Stimulated activated naive CD4-positive, alpha-beta T cell treated with Interleukin-2 at 50 U/mL for 16 hours (primary cell): ENCODE data around the gene VAMP1.
"Not testable (repeated sequence)": the region's sequence is repeated elsewhere in the genome, so short reads cannot be mapped to it uniquely, and the experiment has no call there.

ENCODE experiments used
- DNase-seq: peaks from one replicate; lab custom pipeline; 2025; lab: John Stamatoyannopoulos, UW

Gene VAMP1, protein sequence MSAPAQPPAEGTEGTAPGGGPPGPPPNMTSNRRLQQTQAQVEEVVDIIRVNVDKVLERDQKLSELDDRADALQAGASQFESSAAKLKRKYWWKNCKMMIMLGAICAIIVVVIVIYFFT

DNA sequence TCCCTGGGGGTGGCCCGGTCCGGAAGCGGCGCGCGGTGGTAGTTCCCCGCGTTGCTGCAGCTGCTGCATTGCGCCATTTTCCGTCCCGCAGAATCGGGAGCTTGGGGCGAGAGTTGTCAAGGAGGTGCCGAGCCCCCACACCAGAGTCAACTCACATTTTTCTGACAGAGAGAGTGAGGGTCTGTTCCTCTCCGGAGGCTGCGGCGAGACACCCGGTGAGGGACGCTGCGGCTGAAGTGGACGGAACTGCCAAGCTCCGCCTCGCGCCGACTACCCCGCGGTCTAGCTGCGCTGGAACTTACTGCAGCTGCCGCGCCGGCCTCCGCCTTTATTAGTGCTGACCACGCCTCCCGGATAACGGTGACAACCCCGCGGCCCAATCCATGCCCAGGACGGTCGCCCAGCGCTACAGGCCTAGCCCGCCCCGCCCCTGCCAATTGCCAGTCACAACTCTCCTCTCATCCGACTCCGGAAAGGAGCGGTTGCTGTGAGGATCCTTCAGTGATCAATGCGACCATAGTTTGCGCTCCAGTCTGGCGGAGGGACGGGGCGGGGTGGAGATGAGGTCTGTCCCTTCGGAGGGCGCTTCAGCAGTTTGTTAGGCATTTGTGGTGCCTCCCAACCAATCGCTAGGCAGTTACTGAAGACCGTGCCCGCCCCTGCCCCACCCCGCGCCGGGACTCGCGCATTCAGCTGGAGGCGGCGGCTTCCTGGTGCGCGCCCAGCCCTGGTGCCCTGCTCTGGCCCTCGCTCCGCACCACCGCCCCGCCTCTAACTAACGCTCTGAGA is at the start of gene VAMP1:
TSS of gene VAMP1 (minus strand) at position 303 of the 789 bp plus-strand sequence. CDS start at position 157, 146 bp downstream.
- peak; percentile 98 for DNase-seq

DNA sequence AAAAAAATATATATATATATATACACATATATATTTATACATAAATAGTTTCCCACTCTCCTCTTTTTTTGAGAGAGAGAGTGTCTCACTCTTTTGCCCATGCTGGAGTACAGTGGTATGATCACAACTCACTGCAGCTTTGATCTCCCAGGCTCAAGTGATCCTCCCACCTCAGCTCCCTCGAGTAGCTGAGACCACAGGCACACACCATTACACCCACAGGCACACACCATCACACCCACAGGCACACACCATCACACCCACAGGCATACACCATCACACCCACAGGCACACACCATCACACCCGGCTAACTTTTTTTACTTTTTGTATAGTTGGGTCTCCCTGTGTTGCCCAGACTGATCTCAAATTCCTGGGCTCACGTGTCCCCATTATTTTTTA is 49.7 kb upstream of the VAMP1 start:
- DNase-seq: no peak

DNA sequence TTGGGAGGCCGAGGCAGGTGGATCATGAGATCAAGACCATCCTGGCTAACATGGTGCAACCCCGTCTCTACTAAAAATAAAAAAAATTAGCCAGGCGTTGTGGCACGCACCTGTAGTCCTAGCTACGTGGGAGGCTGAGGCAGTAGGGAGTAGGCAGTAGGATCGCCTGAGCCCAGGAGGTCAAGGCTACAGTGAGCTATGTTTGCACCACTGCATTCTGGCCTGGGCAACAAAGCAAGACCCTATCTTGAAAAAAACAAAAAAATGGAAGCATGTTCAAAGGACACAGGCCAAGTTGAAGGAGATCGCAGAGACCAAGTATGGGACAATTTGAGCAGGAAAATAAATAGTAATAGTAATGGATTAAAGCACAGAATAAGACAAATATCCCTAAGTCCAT is 37.6 kb upstream of the VAMP1 start:
- DNase-seq: no peak

DNA sequence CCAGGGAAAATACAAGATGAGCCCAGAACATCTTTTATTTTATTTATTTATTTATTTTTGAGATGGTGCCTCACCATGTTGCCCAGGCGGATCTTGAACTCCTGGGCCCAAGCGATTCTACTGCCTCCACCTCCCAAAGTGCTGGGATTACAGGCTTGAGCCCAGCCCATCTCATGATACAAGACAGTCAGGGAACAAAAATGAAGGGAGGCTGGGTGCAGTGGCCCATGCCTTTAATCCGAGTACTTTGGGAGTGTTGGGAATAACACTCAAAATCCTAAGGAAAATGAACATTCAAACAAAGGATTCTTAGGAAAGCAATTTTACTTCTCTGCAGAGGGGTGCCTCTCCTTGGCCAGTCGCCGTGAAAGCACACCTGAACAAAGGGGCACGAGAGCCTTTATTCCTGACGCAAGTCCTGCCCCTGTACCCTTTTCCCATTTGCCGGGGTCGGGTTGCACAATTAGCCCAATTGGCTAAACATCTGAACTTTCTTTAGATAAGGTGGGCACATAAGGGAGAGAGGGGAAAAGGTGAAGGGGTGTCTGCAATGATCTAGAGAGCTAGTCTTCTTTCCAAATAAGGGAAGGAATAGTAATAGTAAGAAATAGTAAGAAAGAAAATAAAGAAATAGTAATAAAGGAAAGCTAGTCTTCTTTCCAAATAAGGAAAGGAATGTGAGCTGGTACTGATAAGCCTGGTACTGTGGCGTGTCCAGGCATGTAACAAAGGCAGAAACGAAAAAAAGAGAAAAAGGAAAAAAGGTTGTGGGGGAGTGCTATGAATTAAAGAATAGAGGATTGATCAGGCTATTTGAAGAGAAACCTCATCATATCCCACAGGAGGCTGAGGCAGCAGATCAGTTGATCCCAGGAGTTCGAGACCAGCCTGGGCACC is 36.9 kb upstream of the VAMP1 start:
- no peak for DNase-seq

DNA sequence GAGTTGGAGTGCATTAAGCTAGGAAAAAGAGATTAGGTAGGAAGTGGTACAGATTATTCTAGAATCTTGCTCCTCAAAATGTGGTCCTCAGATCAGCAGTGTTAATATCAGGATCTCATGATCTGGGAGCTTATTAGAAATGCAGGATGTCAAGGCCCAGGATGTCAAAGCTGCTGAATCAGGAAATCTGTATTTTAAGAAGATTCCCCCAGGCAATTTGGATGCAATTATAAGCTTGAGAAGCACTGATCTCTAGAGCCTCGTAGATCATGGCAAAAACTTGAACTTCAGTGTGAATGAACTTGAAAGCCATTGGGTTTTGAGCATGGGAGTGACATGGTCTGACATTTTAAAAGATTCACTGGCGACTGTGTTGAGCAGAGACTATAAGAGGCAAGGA is 30.0 kb upstream of the VAMP1 start:
- DNase-seq: no peak

DNA sequence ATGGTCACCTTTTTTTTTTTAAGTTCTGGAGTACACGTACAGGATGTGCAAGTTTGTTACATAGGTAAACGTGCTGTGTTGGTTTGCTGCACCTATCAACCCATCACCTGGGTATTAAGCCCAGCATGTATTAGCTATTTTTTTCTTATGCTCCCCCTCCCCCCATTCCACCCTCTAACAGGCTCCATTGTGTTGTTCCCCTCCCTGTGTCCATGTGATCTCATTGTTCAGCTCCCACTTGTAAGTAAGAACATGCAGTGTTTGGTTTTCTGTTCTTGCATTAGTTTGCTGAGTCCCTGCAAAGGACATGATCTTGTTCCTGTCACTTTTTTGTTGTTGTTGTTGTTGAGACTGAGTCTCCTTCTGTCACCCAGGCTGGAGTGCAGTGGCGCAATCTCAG is 26.8 kb upstream of the VAMP1 start:
- DNase-seq: not testable (repeated sequence)

DNA sequence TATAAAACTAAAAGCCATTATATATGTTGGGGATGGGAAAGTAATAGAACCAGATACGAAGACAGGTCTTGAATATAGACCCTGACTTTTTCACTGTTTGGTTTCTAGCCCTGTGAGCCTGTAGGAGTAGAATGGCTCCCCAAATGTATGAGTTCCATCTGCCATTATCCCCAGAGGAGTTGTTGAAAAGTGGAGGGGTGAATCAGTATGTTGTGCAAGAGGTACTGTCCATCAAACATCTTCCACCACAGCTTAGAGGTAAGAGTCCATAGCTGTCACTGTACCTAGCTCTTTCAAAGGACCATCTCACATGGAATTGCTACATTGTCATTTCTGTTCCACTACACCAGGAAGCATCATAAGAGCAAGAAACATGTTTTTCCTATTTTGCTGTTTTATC is 24.5 kb upstream of the VAMP1 start:
- DNase-seq: no peak

DNA sequence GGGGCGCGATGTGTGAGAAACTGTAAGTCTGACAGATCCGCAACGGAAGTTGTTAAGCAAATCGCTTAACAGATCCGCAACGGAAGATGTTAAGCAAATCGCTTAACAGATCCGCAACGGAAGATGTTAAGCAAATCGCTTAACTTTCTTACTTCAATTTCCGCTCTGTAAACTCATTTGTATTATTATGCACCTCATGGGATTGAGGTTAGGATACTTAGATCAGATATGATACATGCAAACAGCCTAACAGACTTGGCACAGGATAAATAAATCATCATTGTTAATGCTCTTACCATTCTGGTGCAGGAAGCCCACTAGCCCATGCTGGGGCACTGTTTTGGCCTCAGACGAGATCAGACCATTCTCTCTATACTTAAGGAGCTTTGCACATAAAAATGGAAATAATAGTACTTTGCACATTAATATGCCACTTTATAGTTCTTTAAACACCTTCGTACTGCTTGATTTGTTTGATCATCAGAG is 23.8 kb upstream of the VAMP1 start:
- DNase-seq: no peak

DNA sequence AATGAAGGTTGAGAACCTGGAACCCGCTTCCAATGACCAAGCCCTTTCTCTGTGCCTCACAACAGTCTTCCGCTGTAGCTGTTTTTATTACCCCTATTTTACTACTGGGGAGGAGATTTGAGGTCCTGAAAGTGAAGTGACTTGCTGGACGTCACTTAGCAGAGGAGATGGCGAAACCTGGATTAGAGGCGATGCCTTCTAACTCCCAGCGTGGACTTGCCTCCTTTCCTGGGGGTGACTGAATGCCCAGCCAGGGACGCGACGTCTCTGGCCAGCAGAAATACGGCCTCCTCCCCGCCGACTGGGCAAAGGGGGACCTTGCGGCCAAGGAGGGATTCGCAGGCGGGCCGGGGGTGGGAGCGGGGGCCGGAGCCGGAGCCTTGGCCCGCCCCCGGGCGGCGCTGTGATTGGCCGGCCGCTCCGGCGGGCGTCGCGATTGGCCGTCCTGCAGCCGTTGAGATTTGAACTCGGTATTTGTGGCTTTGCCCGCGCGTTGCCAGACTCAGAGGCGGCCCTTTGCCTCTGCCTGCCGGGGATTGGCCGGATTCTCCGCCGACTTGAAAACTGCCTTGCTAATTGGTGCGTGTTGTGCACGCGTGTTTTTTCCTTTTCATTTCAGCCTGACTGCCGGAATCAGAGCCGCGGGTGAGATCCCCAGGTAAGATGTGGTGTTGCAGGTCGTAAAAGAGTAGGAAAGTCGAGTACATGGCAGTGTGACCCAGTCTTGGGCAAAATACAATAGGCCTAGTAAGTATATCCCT is 23.2 kb upstream of the VAMP1 start, which contains the start of gene NCAPD2:
TSS of gene NCAPD2 (plus strand) at position 606 of the 761 bp plus-strand sequence. CDS start 997 bp downstream, outside the sequence.
- peak; percentile 94 for DNase-seq

DNA sequence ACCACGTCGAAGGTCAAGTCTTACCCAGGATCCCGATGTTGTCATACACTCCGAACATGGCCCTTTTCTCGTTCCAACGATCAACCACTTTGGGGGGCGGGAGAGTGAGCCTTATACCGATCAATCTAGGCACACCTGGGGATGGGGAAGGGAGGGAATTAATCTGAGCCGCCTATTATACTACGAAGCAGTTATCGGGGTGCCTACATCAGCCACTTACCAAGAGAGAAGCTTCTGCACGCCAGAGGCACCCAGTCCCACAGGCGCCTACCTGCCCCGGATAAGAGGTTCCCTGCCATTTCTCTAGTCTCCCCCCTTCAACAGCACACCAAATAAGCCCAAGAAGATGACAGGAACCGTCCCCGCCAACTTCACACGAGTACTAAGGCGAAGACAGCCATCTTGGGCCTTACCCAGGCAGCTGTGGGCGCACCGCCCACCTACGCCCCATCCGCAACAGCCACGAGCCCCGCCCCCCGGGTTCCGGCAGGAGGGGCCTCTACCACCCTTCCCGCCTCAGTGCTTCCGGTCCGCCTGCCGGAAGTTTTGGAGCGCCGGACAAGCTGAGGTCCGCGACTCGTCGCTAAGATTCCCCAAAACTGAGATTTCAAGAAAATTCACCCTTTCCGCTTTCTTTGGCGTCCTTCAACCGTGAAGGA is 22.5 kb upstream of the VAMP1 start, which contains the start of gene MRPL51:
TSS of gene MRPL51 (minus strand) at position 425 of the 659 bp plus-strand sequence. CDS start at position 299, 126 bp downstream.
- DNase-seq: peak; percentile 97

DNA sequence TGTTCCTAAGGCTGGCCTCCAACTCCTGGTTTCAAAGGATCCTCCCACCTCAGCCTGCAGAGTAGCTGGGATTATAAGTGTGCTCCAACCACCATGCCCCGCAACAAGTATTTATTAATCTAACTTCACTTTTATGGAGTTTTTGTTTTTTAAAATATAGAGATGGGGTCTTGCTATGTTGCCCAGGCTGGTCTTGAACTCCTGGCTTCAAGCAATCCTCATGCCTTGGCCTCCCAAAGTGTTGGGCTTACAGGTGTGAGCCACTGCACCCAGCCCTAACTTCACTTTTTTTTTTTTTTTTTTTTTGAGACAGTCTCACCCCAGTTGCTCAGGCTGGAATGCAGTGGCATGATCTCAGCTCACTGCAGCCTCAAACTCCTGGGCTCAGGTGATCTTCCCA is 20.2 kb upstream of the VAMP1 start:
- DNase-seq: not testable (repeated sequence)

DNA sequence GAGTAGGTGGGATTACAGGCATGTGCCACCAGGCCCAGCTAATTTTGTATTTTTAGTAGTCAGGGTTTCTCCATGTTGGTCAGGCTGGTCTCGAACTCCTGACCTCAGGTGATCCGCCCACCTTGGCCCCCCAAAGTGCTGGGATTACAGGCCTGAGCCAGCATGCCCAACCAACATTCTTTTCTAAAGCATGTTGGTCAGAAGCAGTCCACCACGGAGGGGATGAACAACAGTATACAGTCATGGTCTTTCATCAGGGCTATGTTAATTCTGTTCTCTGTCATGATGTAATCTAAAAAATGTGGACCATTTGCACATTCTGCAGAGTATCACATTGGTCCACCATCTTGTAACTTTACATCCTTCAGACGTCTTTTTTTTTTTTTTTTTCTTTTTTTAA is 19.0 kb upstream of the VAMP1 start:
- DNase-seq: no peak

DNA sequence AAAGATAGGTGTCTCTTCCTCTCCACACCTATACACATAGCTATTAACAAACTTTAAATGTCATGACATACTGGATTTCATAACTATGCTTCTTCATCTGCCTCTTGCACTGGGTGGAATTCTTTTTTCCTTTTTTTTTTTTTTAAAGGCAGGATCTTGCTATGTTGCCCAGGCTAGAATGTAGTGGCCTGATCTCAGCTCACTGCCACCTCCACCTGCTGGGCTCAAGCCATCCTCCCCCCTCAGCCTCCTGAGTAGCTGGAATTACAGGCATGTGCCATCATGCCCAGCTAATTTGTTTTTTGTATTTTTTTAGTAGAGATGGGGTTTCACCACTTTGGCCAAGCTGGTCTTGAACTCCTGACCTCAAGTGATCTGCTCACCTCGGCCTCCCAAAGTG is 17.8 kb upstream of the VAMP1 start:
- DNase-seq: no peak

DNA sequence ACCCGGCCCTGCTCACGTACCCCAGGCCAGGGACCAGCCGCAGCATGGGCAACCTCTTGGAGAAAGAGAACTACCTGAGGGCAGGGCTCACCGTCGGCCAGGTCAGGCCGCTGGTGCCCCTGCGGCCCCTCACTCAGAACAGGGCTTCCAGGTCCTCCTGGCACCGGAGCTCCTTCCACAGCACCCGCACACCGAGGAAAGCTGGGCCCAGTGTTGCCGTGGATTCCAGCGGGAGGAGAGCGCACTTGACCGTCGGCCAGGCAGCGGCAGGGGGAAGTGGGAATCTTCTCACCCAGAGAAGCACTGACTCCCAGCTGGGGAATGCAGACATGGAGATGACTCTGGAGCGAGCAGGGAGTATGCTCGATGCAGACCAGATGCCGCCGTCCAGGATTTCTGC is 7.9 kb upstream of the VAMP1 start:
- DNase-seq: no peak

DNA sequence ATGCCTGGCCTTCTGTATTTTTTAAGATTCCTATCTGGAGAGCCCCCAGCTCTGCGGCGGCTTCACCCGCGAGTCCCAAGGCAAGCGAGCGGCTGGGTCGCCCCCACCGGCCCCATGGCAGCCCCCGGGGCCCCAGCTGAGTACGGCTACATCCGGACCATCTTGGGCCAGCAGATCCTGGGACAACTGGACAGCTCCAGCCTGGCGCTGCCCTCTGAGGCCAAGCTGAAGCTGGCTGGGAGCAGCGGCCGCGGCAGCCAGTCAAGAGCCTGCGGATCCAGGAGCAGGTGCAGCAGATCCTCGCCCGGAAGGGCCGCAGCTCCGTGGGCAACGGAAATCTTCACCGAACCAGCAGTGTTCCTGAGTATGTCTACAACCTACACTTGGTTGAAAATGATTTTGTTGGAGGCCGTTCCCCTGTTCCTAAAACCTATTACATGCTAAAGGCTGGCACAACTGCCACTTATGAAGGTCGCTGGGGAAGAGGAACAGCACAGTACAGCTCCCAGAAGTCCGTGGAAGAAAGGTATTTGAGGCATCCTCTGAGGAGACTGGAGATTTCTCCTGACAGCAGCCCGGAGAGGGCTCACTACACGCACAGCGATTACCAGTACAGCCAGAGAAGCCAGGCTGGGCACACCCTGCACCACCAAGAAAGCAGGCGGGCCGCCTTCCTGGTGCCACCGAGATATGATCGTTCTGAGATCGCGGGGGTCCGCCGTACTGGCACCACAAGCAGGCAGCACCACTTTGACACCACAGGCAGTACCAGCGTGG is 7.3 kb upstream of the VAMP1 start:
- not testable (repeated sequence) for DNase-seq

DNA sequence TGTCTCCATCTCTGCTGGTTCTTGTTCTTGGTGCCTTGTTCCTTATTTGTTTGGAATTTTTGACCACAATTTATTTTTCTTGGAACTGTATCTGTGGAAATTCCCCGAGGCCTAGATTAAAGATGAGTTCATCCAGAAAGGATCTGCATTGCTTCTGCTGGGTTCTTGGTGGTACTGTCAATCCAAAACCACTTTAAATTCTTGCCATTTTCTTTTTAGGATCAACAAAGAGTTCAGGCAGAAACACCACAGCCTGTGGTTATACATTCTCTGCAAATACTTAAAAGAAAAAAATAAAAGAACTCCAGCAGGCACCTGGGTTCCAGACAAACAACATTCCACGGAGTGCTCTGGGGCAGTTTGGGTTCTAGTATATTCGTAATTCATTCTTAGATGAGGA is 6.0 kb upstream of the VAMP1 start:
- DNase-seq: no peak

DNA sequence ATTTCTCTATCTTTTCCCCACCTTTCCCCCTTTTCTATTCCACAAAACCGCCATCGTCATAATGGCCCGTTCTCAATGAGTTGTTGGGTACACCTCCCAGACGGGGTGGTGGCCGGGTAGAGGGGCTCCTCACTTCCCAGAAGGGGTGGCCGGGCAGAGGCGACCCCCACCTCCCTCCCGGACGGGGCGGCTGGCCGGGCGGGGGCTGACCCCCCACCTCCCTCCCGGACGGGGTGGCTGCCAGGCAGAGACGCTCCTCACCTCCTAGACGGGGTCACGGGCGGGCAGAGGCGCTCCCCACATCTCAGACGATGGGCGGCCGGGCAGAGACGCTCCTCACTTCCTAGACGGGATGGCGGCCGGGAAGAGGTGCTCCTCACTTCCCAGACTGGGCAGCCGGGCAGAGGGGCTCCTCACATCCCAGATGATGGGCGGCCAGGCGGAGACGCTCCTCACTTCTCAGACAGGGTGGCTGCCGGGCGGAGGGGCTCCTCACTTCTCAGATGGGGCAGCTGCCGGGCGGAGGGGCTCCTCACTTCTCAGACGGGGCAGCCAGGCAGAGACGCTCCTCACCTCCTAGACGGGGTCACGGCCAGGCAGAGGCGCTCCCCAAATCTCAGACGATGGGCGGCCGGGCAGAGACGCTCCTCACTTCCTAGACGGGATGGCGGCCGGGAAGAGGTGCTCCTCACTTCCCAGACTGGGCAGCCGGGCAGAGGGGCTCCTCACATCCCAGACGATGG is 4.9 kb upstream of the VAMP1 start:
- DNase-seq: not testable (repeated sequence)

DNA sequence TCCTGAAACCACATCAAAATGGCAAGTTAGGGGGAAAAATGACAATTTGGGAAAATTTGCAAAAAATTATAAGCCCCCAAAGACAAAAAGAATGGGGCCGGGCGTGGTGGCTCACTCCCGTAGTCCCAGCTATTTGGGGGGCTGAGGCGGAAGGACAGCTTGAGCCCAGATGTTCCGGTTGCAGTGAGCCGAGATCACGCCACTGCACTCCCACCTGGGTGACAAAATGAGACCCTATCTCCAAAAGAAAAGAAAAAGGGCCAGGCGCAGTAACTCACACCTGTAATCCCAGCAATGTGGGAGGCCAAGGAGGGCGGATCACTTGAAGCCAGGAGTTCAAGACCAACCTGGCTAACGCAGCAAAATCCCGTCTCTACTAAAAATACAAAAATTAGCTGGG is 2.0 kb upstream of the VAMP1 start:
- DNase-seq: no peak

DNA sequence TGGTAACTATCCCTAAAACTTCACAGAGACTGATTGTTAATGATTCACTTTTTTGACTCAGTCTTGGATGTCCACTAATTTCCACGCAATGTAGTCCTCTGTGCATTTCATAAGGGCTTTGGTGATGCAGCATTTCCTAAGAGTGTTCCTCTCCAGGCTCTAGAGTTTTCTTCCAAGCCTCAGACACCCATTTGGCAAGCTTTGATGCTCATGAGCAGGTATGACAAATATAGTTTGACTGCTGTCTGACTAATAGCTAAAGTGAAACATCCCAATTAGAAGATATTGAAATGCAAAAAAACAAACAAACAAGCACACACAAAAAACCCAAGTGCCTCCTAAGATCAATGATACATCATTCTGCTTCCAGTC is 1.5 kb upstream of the VAMP1 start:
- no peak for DNase-seq
